PC-9 (cell line): ENCODE results near the gene CAVIN1. TPM values are rescaled to one million over a fixed set of nuclear protein-coding genes. Genes with fewer than 3 reads are reported as not detected.
"Not testable (repeated sequence)": the region's sequence is repeated elsewhere in the genome, so short reads cannot be mapped to it uniquely, and the experiment has no call there.

Experiments used
- BruUV-seq: library from RNA; stranded (reverse); fragments of 400-500 nt; replicated peaks from 2 replicates; lab custom pipeline; 2021; lab: Mats Ljungman, UMichigan
- CTCF ChIA-PET: fragments of 300-600 bp; sonication (Branson Sonifier 250); formaldehyde crosslinking; loops from one replicate; lab custom pipeline; 2022; ENCODE audit warnings: antibody characterized with exemption; lab: Charles Lee
- POLR2A ChIA-PET: fragments of 300-600 bp; sonication (Branson Sonifier 250); formaldehyde crosslinking; loops from one replicate; lab custom pipeline; 2022; ENCODE audit warnings: antibody characterized with exemption; ENCODE audit not compliant: unreplicated experiment; lab: Charles Lee
- DNase-seq, 2 experiments: peaks; one replicate each; pipeline versions ENCODE4 v3.0.0 to v3.0.0-alpha.2; 2015 to 2022; ENCODE audit warnings: mixed read lengths in 1 of 2
- H2AFZ ChIP-seq: fragments of 200-600 bp; sonication (generic); 2 replicates; pipeline ENCODE4 v1.8.1; 2017; ENCODE audit warnings: antibody characterized with exemption
- H3F3A ChIP-seq: fragments of 200-600 bp; sonication (generic); 2 replicates; pipeline ENCODE4 v1.8.1; 2017; ENCODE audit warnings: antibody characterized with exemption, mild to moderate bottlenecking, low read depth; ENCODE audit not compliant: insufficient read depth
- H3K27ac ChIP-seq: fragments of 200-600 bp; sonication (generic); 2 replicates; pipeline ENCODE4 v1.6.1; 2016; ENCODE audit warnings: mixed run types
- H3K27me3 ChIP-seq: fragments of 200-600 bp; sonication (generic); 2 replicates; pipeline ENCODE4 v1.6.1; 2016; ENCODE audit warnings: low read depth, mixed run types; ENCODE audit not compliant: insufficient read depth
- H3K36me3 ChIP-seq: fragments of 200-600 bp; sonication (generic); 2 replicates; pipeline ENCODE4 v1.6.1; 2016; ENCODE audit warnings: low read depth, mixed run types
- H3K4me1 ChIP-seq: fragments of 200-600 bp; sonication (generic); replicated peaks from 2 replicates; pipeline ENCODE4 v1.6.1; 2016; ENCODE audit warnings: mixed run types; ENCODE audit not compliant: insufficient read depth
- H3K4me2 ChIP-seq: fragments of 200-600 bp; sonication (generic); 2 replicates; pipeline ENCODE4 v1.6.1; 2017; ENCODE audit warnings: mixed run types
- H3K4me3 ChIP-seq: fragments of 200-600 bp; sonication (generic); 2 replicates; pipeline ENCODE4 v1.6.1; 2016; ENCODE audit warnings: mixed run types
- H3K79me2 ChIP-seq: fragments of 200-600 bp; sonication (generic); 2 replicates; pipeline ENCODE4 v1.6.1; 2017; ENCODE audit warnings: low read depth, mixed run types
- H3K9me2 ChIP-seq: fragments of 200-600 bp; sonication (generic); 2 replicates; pipeline ENCODE4 v1.8.1; 2017; ENCODE audit warnings: mild to moderate bottlenecking; ENCODE audit not compliant: insufficient read depth
- H3K9me3 ChIP-seq: fragments of 200-600 bp; sonication (generic); 2 replicates; pipeline ENCODE4 v1.8.1; 2016; ENCODE audit warnings: low read depth; ENCODE audit not compliant: insufficient read depth
- H4K20me1 ChIP-seq: fragments of 200-600 bp; sonication (generic); 2 replicates; pipeline ENCODE4 v1.8.1; 2017; ENCODE audit not compliant: insufficient read depth
- CTCF ChIP-seq: fragments of 200-600 bp; sonication (generic); conservative IDR thresholded peaks from 2 replicates; pipeline ENCODE4 v1.6.1; 2017; ENCODE audit warnings: mixed run types, antibody characterized with exemption, mild to moderate bottlenecking, moderate library complexity
- EZH2 ChIP-seq: fragments of 200-600 bp; sonication (generic); IDR thresholded peaks from 2 replicates; pipeline ENCODE4 v1.8.0; 2017; ENCODE audit warnings: antibody characterized with exemption, low read depth
- intact Hi-C: fragments of 100-400 bp; cut with micrococcal nuclease; formaldehyde crosslinking; loops from one replicate; pipeline ENCODE4 v1.10.0; 2022; ENCODE audit not compliant: unreplicated experiment
- total RNA-seq: library from RNA; stranded (reverse); gene quantifications from 2 replicates; pipeline ENCODE4 v1.2.3, GENCODE V29; 2021

Gene CAVIN1
- total RNA-seq, 1 experiment from 2014 or later: 170 TPM

- Histone ChIP-seq H3K79me2 (peaks cover 41% of the 10 kb centered on the region), H3K36me3 (no peaks in the 10 kb centered on the region), H3K9me3 (peaks cover 4% of the 10 kb centered on the region; the same call in 1 of the 2 replicates), H3F3A (0 out of 2 replicates have a peak, but pooled peaks cover 4% of the 10 kb centered on the region), H4K20me1 (no peaks in the 10 kb centered on the region), H3K9me2 (no peaks in the 10 kb centered on the region), H2AFZ (no peak overlapping the region), H3K27me3 (no peaks in the 10 kb centered on the region), H3K4me1 (no peaks in the 10 kb centered on the region), H3K4me2 (no peak overlapping the region), H3K27ac (no peak overlapping the region), H3K4me3 (no peak overlapping the region)
- BruUV-seq: no TSS peak
- TF ChIP-seq CTCF: no peak
- TF ChIP-seq EZH2: no peak
- intact Hi-C loops: no loop called here
- ChIA-PET POLR2A (no interaction called here), CTCF (no interaction called here)
- DNase-seq: no peak
Measured at GRCh38 chr17:42373896-42374295, 49.2 kb downstream of the CAVIN1 start.

DNA sequence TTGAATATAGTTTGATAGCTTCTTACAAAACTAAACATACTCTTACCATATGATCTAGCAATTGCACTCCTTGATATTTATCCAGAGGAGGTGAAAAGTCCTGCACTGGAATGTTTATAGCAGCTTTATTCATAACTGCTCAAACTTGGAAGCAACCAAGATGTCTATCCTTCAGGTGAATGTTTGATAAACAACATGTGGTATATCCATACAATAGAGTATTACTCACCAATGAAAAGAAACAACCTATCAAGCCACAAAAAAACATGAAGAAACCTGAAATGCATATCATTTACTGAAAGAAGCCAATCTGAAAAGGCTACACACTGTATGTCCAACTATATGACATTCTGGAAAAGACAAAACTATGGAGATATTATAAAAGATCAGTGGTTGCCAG lies 50.9 kb downstream of the CAVIN1 start:
- H3K9me2 ChIP-seq: no peaks in the 10 kb centered on the region
- H3K9me3 ChIP-seq: peaks cover 4% of the 10 kb centered on the region; the same call in 1 of the 2 replicates
- intact Hi-C loops: no loop called here
- peaks cover 9% of the 10 kb centered on the region; the same call in 1 of the 2 replicates for H3F3A ChIP-seq
- H2AFZ ChIP-seq: no peak overlapping the region
- no peaks in the 10 kb centered on the region for H3K27me3 ChIP-seq
- H4K20me1 ChIP-seq: no peaks in the 10 kb centered on the region
- ChIA-PET POLR2A (no interaction called here), CTCF (no interaction called here)
- H3K4me1 ChIP-seq: peaks cover 4% of the 10 kb centered on the region; the same call in 1 of the 2 replicates
- H3K79me2 ChIP-seq: peaks cover 39% of the 10 kb centered on the region
- DNase-seq: no peak
- no peaks in the 10 kb centered on the region for H3K36me3 ChIP-seq
- no peak for TF ChIP-seq CTCF
- TF ChIP-seq EZH2: no peak
- no peak overlapping the region for H3K4me2 ChIP-seq
- H3K27ac ChIP-seq: no peak overlapping the region
- H3K4me3 ChIP-seq: no peak overlapping the region
- BruUV-seq: no TSS peak

GRCh38 chr17:42368797-42369561 lies 54.1 kb downstream of the CAVIN1 start:
- H3K4me2 ChIP-seq, DNase-seq, BruUV-seq, H3K27me3 ChIP-seq, POLR2A ChIA-PET, intact Hi-C loops, H4K20me1 ChIP-seq, H2AFZ ChIP-seq, H3F3A ChIP-seq, H3K36me3 ChIP-seq, H3K4me3 ChIP-seq, H3K9me2 ChIP-seq, H3K4me1 ChIP-seq, H3K27ac ChIP-seq, H3K9me3 ChIP-seq: not testable (repeated sequence)
- CTCF ChIA-PET: interaction anchor here (0.6 to 0.7 kb wide), 2 partner anchors 144 to 349 kb away, joined by 4 to 6 read pairs; no protein-coding TSS in a partner anchor
- H3K79me2 ChIP-seq: peaks cover 48% of the 10 kb centered on the region

DNA sequence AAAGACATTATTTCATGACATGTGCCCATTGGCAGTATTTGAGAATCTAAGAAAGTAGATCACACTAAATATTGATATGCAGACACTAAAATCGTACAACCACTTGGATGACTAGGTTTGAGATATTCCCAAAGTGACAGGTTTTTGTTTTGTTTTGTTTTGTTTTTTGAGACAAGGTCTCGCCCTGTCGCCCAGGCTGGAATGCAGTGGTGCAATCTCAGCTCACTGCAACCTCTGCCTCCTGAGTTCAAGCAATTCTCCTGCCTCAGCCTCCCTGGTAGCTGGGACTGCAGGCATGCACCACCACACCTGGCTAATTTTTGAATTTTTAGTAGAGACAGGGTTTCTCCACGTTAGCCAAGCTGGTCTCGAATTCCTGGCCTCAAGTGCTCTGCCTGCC lies 54.7 kb downstream of the CAVIN1 start:
- H3K4me2 ChIP-seq, BruUV-seq, H3K27ac ChIP-seq, H3K36me3 ChIP-seq, intact Hi-C loops, H3K4me1 ChIP-seq, DNase-seq, H3K9me2 ChIP-seq, H3K9me3 ChIP-seq, H3F3A ChIP-seq, H2AFZ ChIP-seq, H3K27me3 ChIP-seq, H3K4me3 ChIP-seq, H4K20me1 ChIP-seq, POLR2A ChIA-PET: not testable (repeated sequence)
- peaks cover 46% of the 10 kb centered on the region for H3K79me2 ChIP-seq
- CTCF ChIA-PET: interaction anchor here (0.6 kb wide), 1 partner anchor 349 kb away, joined by 6 read pairs; no protein-coding TSS in a partner anchor

- H4K20me1 ChIP-seq, H2AFZ ChIP-seq, H3K27ac ChIP-seq, H3K4me3 ChIP-seq, intact Hi-C loops, H3K9me3 ChIP-seq, H3K9me2 ChIP-seq, H3K4me2 ChIP-seq, DNase-seq, H3K27me3 ChIP-seq, H3K36me3 ChIP-seq, H3K4me1 ChIP-seq, BruUV-seq: not testable (repeated sequence)
- ChIA-PET POLR2A (interaction anchor here (0.6 kb wide), 1 partner anchor 13 kb away, joined by 4 read pairs; no protein-coding TSS in a partner anchor), CTCF (interaction anchor here (0.7 kb wide), 1 partner anchor 562 kb away, joined by 5 read pairs; no protein-coding TSS in a partner anchor)
- H3F3A ChIP-seq: peaks cover 12% of the 10 kb centered on the region
- H3K79me2 ChIP-seq: peaks cover 57% of the 10 kb centered on the region
Measured at GRCh38 chr17:42366176-42367023, 56.7 kb downstream of the CAVIN1 start.
